Measurements from ENCODE around the gene USP17L19.
"Not testable (repeated sequence)": the region's sequence is repeated elsewhere in the genome, so short reads cannot be mapped to it uniquely, and the experiment has no call there.

GRCh38 chr4:9271719-9272118, 18.5 kb downstream of the USP17L19 start:
- TF ChIP-seq CTCF (IDR thresholded peaks at IDR 0.05); ZFX (IDR thresholded peaks at IDR 0.05; ENCODE audit: borderline replicate concordance): not testable (repeated sequence)

All from 22Rv1 (cell line).